SU-DHL-6 (cell line): ENCODE data around the gene RNF121.
"Not testable (repeated sequence)": the region's sequence is repeated elsewhere in the genome, so short reads cannot be mapped to it uniquely, and the experiment has no call there.

Source experiments
- H2AFZ ChIP-seq: fragments of 200-600 bp; sonication (generic); 2 replicates; pipeline ENCODE4 v1.6.1; 2014; ENCODE audit warnings: low read depth, mild to moderate bottlenecking, moderate library complexity, mixed read lengths, antibody characterized with exemption, low read length; ENCODE audit not compliant: severe bottlenecking
- H3F3A ChIP-seq: fragments of 200-600 bp; shearing (Covaris generic); 2 replicates; pipeline ENCODE4 v1.6.0; 2016; ENCODE audit warnings: antibody characterized with exemption, mild to moderate bottlenecking; ENCODE audit not compliant: insufficient read depth
- H3K27ac ChIP-seq: fragments of 200-600 bp; sonication (generic); 2 replicates; pipeline ENCODE4 v1.5.1; 2016; ENCODE audit warnings: low read depth, mild to moderate bottlenecking, low read length, moderate library complexity, mixed read lengths
- H3K27me3 ChIP-seq: fragments of 200-600 bp; sonication (generic), shearing (Covaris generic); 2 replicates; pipeline ENCODE4 v1.6.0; 2014; ENCODE audit warnings: mild to moderate bottlenecking, low read length
- H3K36me3 ChIP-seq: fragments of 200-600 bp; sonication (generic); 2 replicates; pipeline ENCODE4 v1.6.1; 2014; ENCODE audit warnings: mild to moderate bottlenecking, low read length, mixed read lengths
- H3K4me2 ChIP-seq: fragments of 300-600, 200-600 bp; shearing (Covaris generic), sonication (generic); 2 replicates; pipeline ENCODE4 v1.6.0; 2014; ENCODE audit warnings: low read length, low read depth, mild to moderate bottlenecking; ENCODE audit not compliant: poor library complexity, severe bottlenecking
- H3K4me3 ChIP-seq: fragments of 200-600 bp; sonication (generic); 2 replicates; pipeline ENCODE4 v1.5.1; 2014; ENCODE audit warnings: antibody characterized with exemption, low read length, mild to moderate bottlenecking, mixed read lengths; ENCODE audit not compliant: insufficient read depth, poor library complexity, severe bottlenecking
- H3K79me2 ChIP-seq: fragments of 200-600 bp; sonication (generic); 2 replicates; pipeline ENCODE4 v1.6.1; 2014; ENCODE audit warnings: mild to moderate bottlenecking, low read length, moderate library complexity; ENCODE audit not compliant: insufficient read depth
- H3K9ac ChIP-seq: fragments of 200-600 bp; sonication (generic); 2 replicates; pipeline ENCODE4 v1.7.0; 2014; ENCODE audit warnings: mild to moderate bottlenecking, low read length
- H3K9me2 ChIP-seq: fragments of 200-600 bp; sonication (generic); replicated peaks from 2 replicates; pipeline ENCODE4 v1.6.1; 2014; ENCODE audit warnings: low read length; ENCODE audit not compliant: insufficient read depth
- H3K9me3 ChIP-seq: fragments of 200-600 bp; sonication (generic); 2 replicates; pipeline ENCODE4 v1.6.1; 2014; ENCODE audit warnings: low read length, mixed read lengths; ENCODE audit not compliant: insufficient read depth
- H4K20me1 ChIP-seq: fragments of 200-600 bp; sonication (generic); 2 replicates; pipeline ENCODE4 v1.6.1; 2014; ENCODE audit warnings: low read depth, mild to moderate bottlenecking, antibody characterized with exemption, low read length, moderate library complexity, mixed read lengths
- CTCF ChIP-seq: fragments of 200-600 bp; sonication (generic); IDR thresholded peaks from one replicate; pipeline ENCODE4 v1.5.1; 2017; ENCODE audit warnings: antibody characterized with exemption, mild to moderate bottlenecking, low read length, moderate library complexity; ENCODE audit not compliant: insufficient read depth, poor library complexity, severe bottlenecking
- EZH2phosphoT487 ChIP-seq: fragments of 200-600 bp; sonication (generic), shearing (Covaris generic); conservative IDR thresholded peaks from 2 replicates; pipeline ENCODE4 v1.6.1; 2018; ENCODE audit warnings: mild to moderate bottlenecking, antibody characterized with exemption, low read length, moderate library complexity, mixed read lengths

The RNF121 gene

GRCh38 chr11:71895961-71896360 lies 32.9 kb upstream of the RNF121 start:
- no peaks in the 10 kb centered on the region for H3K9me3 ChIP-seq
- no peak overlapping the region for H2AFZ ChIP-seq
- no peak overlapping the region for H3K4me3 ChIP-seq
- H3K79me2 ChIP-seq, result no peaks in the 10 kb centered on the region
- H3K4me2 ChIP-seq, result no peak overlapping the region
- H4K20me1 ChIP-seq, result no peaks in the 10 kb centered on the region
- H3K36me3 ChIP-seq, result no peaks in the 10 kb centered on the region
- no peaks in the 10 kb centered on the region for H3K27me3 ChIP-seq
- H3K9ac ChIP-seq, result no peak overlapping the region
- no peaks in the 10 kb centered on the region for H3F3A ChIP-seq
- H3K9me2 ChIP-seq, result no peaks in the 10 kb centered on the region
- TF ChIP-seq CTCF, result no peak
- no peak for TF ChIP-seq EZH2phosphoT487
- H3K27ac ChIP-seq, result no peak overlapping the region

- not testable (repeated sequence) for H3K4me2 ChIP-seq, H3K36me3 ChIP-seq
Measured at GRCh38 chr11:71901137-71901536, 27.7 kb upstream of the RNF121 start.

GRCh38 chr11:71908218-71908617 lies 20.6 kb upstream of the RNF121 start:
- Histone ChIP-seq H4K20me1 (no peaks in the 10 kb centered on the region), H3K27ac (no peak overlapping the region), H3K36me3 (no peaks in the 10 kb centered on the region), H3K9me2 (no peaks in the 10 kb centered on the region), H3K4me2 (no peak overlapping the region), H3F3A (no peaks in the 10 kb centered on the region), H3K27me3 (no peaks in the 10 kb centered on the region), H3K79me2 (no peaks in the 10 kb centered on the region), H3K9me3 (no peaks in the 10 kb centered on the region), H2AFZ (no peak overlapping the region), H3K9ac (no peak overlapping the region), H3K4me3 (no peak overlapping the region)
- no peak for TF ChIP-seq EZH2phosphoT487
- TF ChIP-seq CTCF, result no peak

More at GRCh38 chr11:71901137-71901536, 27.7 kb upstream of the RNF121 start:
- not testable (repeated sequence) for H3F3A ChIP-seq, H3K9ac ChIP-seq, H3K27me3 ChIP-seq, H3K4me3 ChIP-seq, H2AFZ ChIP-seq, H3K9me3 ChIP-seq, H3K9me2 ChIP-seq, H3K79me2 ChIP-seq, H3K27ac ChIP-seq, H4K20me1 ChIP-seq

GRCh38 chr11:71910775-71911174 lies 18.1 kb upstream of the RNF121 start:
- not testable (repeated sequence) for H3K9me3 ChIP-seq, H3K79me2 ChIP-seq, H3F3A ChIP-seq, H3K9me2 ChIP-seq, H3K27ac ChIP-seq, H3K4me2 ChIP-seq, H3K9ac ChIP-seq, H4K20me1 ChIP-seq, H3K4me3 ChIP-seq, H3K36me3 ChIP-seq, H2AFZ ChIP-seq, H3K27me3 ChIP-seq

GRCh38 chr11:71911321-71911985 lies 17.4 kb upstream of the RNF121 start:
- H3K27me3 ChIP-seq, H3K9me2 ChIP-seq, H3K4me2 ChIP-seq, H4K20me1 ChIP-seq, H3K36me3 ChIP-seq, H3K4me3 ChIP-seq, H3K79me2 ChIP-seq, H3K9ac ChIP-seq, H3K27ac ChIP-seq, H3K9me3 ChIP-seq, H2AFZ ChIP-seq, H3F3A ChIP-seq: not testable (repeated sequence)

GRCh38 chr11:71911986-71912340 lies 16.9 kb upstream of the RNF121 start:
- not testable (repeated sequence) for H3K9ac ChIP-seq, H3K27me3 ChIP-seq, H4K20me1 ChIP-seq, H3K79me2 ChIP-seq, H3K9me2 ChIP-seq, H3F3A ChIP-seq, H3K9me3 ChIP-seq, H3K27ac ChIP-seq, H3K4me2 ChIP-seq, H2AFZ ChIP-seq, H3K36me3 ChIP-seq, H3K4me3 ChIP-seq
